ENCODE data around the gene NCAM1.

- TF ChIP-seq CTCF (optimal IDR thresholded peaks at IDR 0.05 in 1 of 3, IDR thresholded peaks at IDR 0.05 in 1 of 3, conservative IDR thresholded peaks at IDR 0.05 in 1 of 3; ENCODE audit: extremely low read depth in 1 of 3, insufficient read depth in 2 of 3, low read length in 3 of 3), result no peak
- no peak for TF ChIP-seq EZH2 (IDR thresholded peaks at IDR 0.05; ENCODE audit: low read length)
Measured at GRCh38 chr11:113265362-113265761, 304.1 kb downstream of the NCAM1 start.
